Stomach (tissue), 9 donors: Measurements from ENCODE around the gene ZNF787. TPM values are rescaled to one million over a fixed set of nuclear protein-coding genes. Genes with fewer than 3 reads are reported as not detected.

Experiments used
- DNase-seq, 2 donors: peaks; one replicate each; pipeline versions ENCODE4 v3.0.0 to v3.0.0-alpha.2; 2013 to 2019
- H3K27ac ChIP-seq, 5 donors: fragments of 200-600 bp in 4 of 5; sonication (generic) in 4 of 5; one replicate each; pipeline ENCODE4 v1.5.1; 2013 to 2019; ENCODE audit warnings: mild to moderate bottlenecking in 1 of 5, moderate library complexity in 1 of 5
- H3K27me3 ChIP-seq, 3 donors: fragments of 200-600 bp; sonication (generic); one replicate each; pipeline ENCODE4 v1.5.1; 2017 to 2019; ENCODE audit warnings: mixed run types in 1 of 3
- H3K36me3 ChIP-seq, 4 donors: fragments of 200-600 bp; sonication (generic); 1 replicate in 3 of 4; 2 replicates in 1 of 4; pipeline ENCODE4 v1.5.1; 2016 to 2019
- H3K4me1 ChIP-seq, 4 donors: fragments of 200-600 bp; sonication (generic); one replicate each; pipeline ENCODE4 v1.5.1; 2016 to 2019
- H3K4me3 ChIP-seq, 4 donors: fragments of 200-600 bp; sonication (generic) in 3 of 4; one replicate each; pipeline ENCODE4 v1.5.1; 2016 to 2019; ENCODE audit warnings: mild to moderate bottlenecking in 1 of 4
- H3K9me3 ChIP-seq, 4 donors: fragments of 200-600 bp; sonication (generic); one replicate each; pipeline ENCODE4 v1.5.1; 2016 to 2019
- CTCF ChIP-seq, 7 experiments: fragments of 450-650 bp in 4 of 7; fragments of 200-600 bp in 3 of 7; sonication (generic) in 3 of 7; IDR thresholded peaks; one replicate each; pipeline ENCODE4 v1.5.1; 2016 to 2019; ENCODE audit warnings: antibody characterized with exemption in 7 of 7, control low read depth in 2 of 7, mild to moderate bottlenecking in 1 of 7
- EP300 ChIP-seq: sonication (generic); formaldehyde crosslinking; IDR thresholded peaks from one replicate; pipeline ENCODE4 v1.6.1; 2017; ENCODE audit warnings: antibody characterized with exemption
- POLR2A ChIP-seq, 4 donors: fragments of 450-650 bp; IDR thresholded peaks; one replicate each; pipeline ENCODE4 v1.6.1; 2016; ENCODE audit warnings: antibody characterized with exemption in 4 of 4, control low read depth in 2 of 4, mild to moderate bottlenecking in 1 of 4, moderate library complexity in 1 of 4
- POLR2AphosphoS5 ChIP-seq, 3 donors: sonication (generic); formaldehyde crosslinking; IDR thresholded peaks; one replicate each; pipeline ENCODE4 v1.6.1; 2016; ENCODE audit warnings: antibody characterized with exemption in 3 of 3
- WGBS, 5 donors: extraction: QIAGEN DNeasy Blood & Tissue Kit in 3 of 5; methylation state at CpG; one replicate each; pipeline versions ENCODE4 v1.1.5 to v1.1.7; 2013 to 2018; 5-methylcytosine and 5-hydroxymethylcytosine counted together
- intact Hi-C: fragments of 100-400 bp; cut with DNase I; formaldehyde crosslinking; loops from one replicate; pipeline ENCODE4 v1.15.1; 2023; ENCODE audit warnings: low total_unique reads
- polyA plus RNA-seq, 3 donors: library from polyadenylated mRNA; stranded (reverse); fragments of 200-250 nt; gene quantifications; one replicate each; pipeline ENCODE4 v1.2.3, GENCODE V29; 2013
- total RNA-seq, 5 donors: library from RNA; depleted of rRNA; stranded (reverse); fragments of >200 nt; gene quantifications; one replicate each; pipeline versions ENCODE4 v1.1.0 to v1.2.3, GENCODE V29; 2014 to 2016
- donor health status: healthy with polysubstance abuse.
- donor health status: Bipolar disorder and iron deficiency.
- donor health status: healthy.

Gene ZNF787
- total and polyA plus RNA-seq, 8 donors, result 2.7 to 77.3 (median 27.2) TPM

DNA sequence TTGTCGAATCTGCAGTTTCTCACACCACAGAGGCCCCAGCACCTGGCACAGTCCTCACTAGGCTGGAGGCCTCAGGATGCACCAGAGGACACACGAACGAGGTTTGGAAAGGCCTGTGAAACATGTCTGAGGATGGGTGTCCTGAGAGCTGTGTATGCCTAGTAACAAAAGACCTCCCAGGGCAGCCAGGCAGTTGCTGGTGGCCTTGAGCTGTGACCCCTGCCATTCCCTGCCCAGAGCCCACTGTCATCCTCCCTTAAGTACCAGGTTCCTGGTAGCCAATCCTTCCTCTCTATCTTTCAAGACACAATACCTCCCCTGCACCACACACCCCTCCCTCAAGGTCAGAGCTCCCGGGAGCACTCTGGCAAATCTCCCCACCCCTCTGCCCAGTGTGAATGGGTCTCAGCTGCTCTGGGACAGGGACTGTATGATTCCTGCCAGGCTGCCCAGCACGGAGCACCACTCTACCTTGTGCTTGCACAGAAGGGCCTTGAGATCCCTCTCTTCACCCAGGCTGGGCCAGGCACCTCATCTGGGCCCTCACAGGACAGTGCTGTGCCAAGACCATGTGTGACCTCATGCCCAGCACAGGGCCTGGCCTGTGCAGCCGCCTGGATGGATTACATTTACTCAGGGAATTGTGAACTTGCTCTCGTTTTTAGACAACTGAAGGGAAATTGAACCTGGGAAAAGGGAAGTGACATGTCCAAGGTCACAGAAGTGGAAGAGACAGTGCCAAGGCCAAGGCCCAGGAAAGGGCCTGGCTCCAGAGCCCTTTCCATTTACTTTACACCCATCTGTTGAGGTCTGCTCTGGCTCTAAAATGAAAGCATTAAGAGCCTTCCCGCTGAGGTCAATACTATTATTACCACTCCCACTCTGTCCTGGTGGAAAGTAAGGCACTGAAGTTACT is 2.2 kb downstream of the ZNF787 start:
- peaks cover 0 to 19% (median 2%) of the 10 kb centered on the region in 4 donors for H3K36me3 ChIP-seq
- WGBS, 5 donors, result 21 to 39% (median 39%) methylated on average over 5 to 8 of the region's 8 CpGs
- no peaks in the 10 kb centered on the region for H3K27me3 ChIP-seq
- no peaks in the 10 kb centered on the region for H3K9me3 ChIP-seq
- peak overlapping the region; percentile 92 to 100 (median 97) for H3K27ac ChIP-seq
- no peak for TF ChIP-seq CTCF (IDR thresholded peaks at IDR 0.05)
- TF ChIP-seq EP300, result no peak
- TF ChIP-seq POLR2A (IDR thresholded peaks at IDR 0.05), result no peak
- TF ChIP-seq POLR2AphosphoS5 (IDR thresholded peaks at IDR 0.05), result no peak
- intact Hi-C loops, result no loop called here
- peaks cover 50 to 75% (median 70%) of the 10 kb centered on the region in 4 donors for H3K4me1 ChIP-seq
- no peak for DNase-seq
- H3K4me3 ChIP-seq, result peak overlapping the region; percentile 82 to 96 (median 88)

GRCh38 chr19:56117889-56118288 is 3.2 kb downstream of the ZNF787 start:
- TF ChIP-seq CTCF (IDR thresholded peaks at IDR 0.05) (no peak), POLR2AphosphoS5 (IDR thresholded peaks at IDR 0.05) (no peak), EP300 (no peak), POLR2A (IDR thresholded peaks at IDR 0.05) (no peak)
- intact Hi-C loops, result no loop called here

GRCh38 chr19:56117376-56117884 is 3.7 kb downstream of the ZNF787 start:
- peak overlapping the region; percentile 16 to 100 (median 97) for H3K27ac ChIP-seq
- H3K4me1 ChIP-seq, result peaks cover 62 to 88% (median 84%) of the 10 kb centered on the region in 4 donors
- no peak for TF ChIP-seq POLR2AphosphoS5 (IDR thresholded peaks at IDR 0.05)
- no peak for TF ChIP-seq POLR2A (IDR thresholded peaks at IDR 0.05)
- no peak for TF ChIP-seq EP300
- TF ChIP-seq CTCF (IDR thresholded peaks at IDR 0.05), result no peak
- H3K27me3 ChIP-seq, result no peaks in the 10 kb centered on the region
- intact Hi-C loops, result no loop called here
- DNase-seq, result peak in 1 of 2 donors; percentile 70
- 49 to 80% (median 62%) methylated on average over 10 to 14 of the region's 14 CpGs for WGBS, 5 donors
- peak overlapping the region in 1 of 4 donors; percentile 13 for H3K4me3 ChIP-seq
- peaks cover 0 to 19% (median 2%) of the 10 kb centered on the region in 4 donors for H3K36me3 ChIP-seq
- H3K9me3 ChIP-seq, result no peaks in the 10 kb centered on the region

More at GRCh38 chr19:56117889-56118288, 3.2 kb downstream of the ZNF787 start:
- no peak for DNase-seq
- peaks cover 58 to 85% (median 79%) of the 10 kb centered on the region in 4 donors for H3K4me1 ChIP-seq
- H3K4me3 ChIP-seq, result peak overlapping the region in 1 of 4 donors; percentile 13
- WGBS, 5 donors, result 45 to 53% (median 50%) methylated on average over 5 to 9 of the region's 9 CpGs
- peaks cover 0 to 19% (median 2%) of the 10 kb centered on the region in 4 donors for H3K36me3 ChIP-seq
- no peaks in the 10 kb centered on the region for H3K9me3 ChIP-seq
- H3K27me3 ChIP-seq, result no peaks in the 10 kb centered on the region
- peak overlapping the region; percentile 5 to 100 (median 97) for H3K27ac ChIP-seq

- no peaks in the 10 kb centered on the region for H3K27me3 ChIP-seq
- no peaks in the 10 kb centered on the region for H3K9me3 ChIP-seq
- intact Hi-C loops, result no loop called here
- no peak overlapping the region for H3K4me3 ChIP-seq
- no peak for DNase-seq
- no peak for TF ChIP-seq POLR2A (IDR thresholded peaks at IDR 0.05)
- TF ChIP-seq CTCF (IDR thresholded peaks at IDR 0.05), result no peak
- TF ChIP-seq POLR2AphosphoS5 (IDR thresholded peaks at IDR 0.05), result no peak
- no peak for TF ChIP-seq EP300
- H3K27ac ChIP-seq, result no peak overlapping the region
- H3K36me3 ChIP-seq, result peaks cover 0 to 19% (median 2%) of the 10 kb centered on the region in 4 donors
- H3K4me1 ChIP-seq, result peaks cover 66 to 88% (median 86%) of the 10 kb centered on the region in 4 donors
- WGBS, 5 donors, result 87 to 92% (median 90%) methylated on average over 5 to 6 of the region's 6 CpGs
Measured at GRCh38 chr19:56116606-56117005, 4.5 kb downstream of the ZNF787 start.
